HK-2 (cell line): ENCODE measurements around the gene BTBD17.

Experiments used
- DNase-seq: peaks from one replicate; pipeline ENCODE4 v3.0.0-alpha.2; 2018; ENCODE audit not compliant: unreplicated experiment

BTBD17 gene

GRCh38 chr17:74387365-74388218 lies 25.9 kb upstream of the BTBD17 start:
- DNase-seq = no peak

- DNase-seq = no peak
Observed at GRCh38 chr17:74386386-74386785, 24.7 kb upstream of the BTBD17 start.

GRCh38 chr17:74385201-74385600 lies 23.5 kb upstream of the BTBD17 start:
- no peak for DNase-seq

- no peak for DNase-seq
Observed at GRCh38 chr17:74383141-74383540, 21.5 kb upstream of the BTBD17 start.

- no peak for DNase-seq
Observed at GRCh38 chr17:74380959-74381808, 19.5 kb upstream of the BTBD17 start.

- DNase-seq = peak; percentile 29
Observed at GRCh38 chr17:74380086-74380958, 18.7 kb upstream of the BTBD17 start.

GRCh38 chr17:74379495-74380085 lies 17.9 kb upstream of the BTBD17 start:
- peak; percentile 90 for DNase-seq

GRCh38 chr17:74374858-74375257 lies 13.2 kb upstream of the BTBD17 start:
- no peak for DNase-seq

GRCh38 chr17:74373838-74374606 lies 12.4 kb upstream of the BTBD17 start:
- DNase-seq = no peak

- no peak for DNase-seq
Observed at GRCh38 chr17:74372426-74372825, 10.8 kb upstream of the BTBD17 start.

GRCh38 chr17:74371653-74372147 lies 10.0 kb upstream of the BTBD17 start:
- no peak for DNase-seq

GRCh38 chr17:74369665-74370490 lies 8.2 kb upstream of the BTBD17 start:
- DNase-seq = no peak

GRCh38 chr17:74369221-74369620 lies 7.6 kb upstream of the BTBD17 start:
- DNase-seq = no peak

GRCh38 chr17:74368341-74369081 lies 6.8 kb upstream of the BTBD17 start:
- DNase-seq = peak; percentile 75

GRCh38 chr17:74367206-74367605 lies 5.5 kb upstream of the BTBD17 start, which contains the start of gene GPR142:
TSS of gene GPR142 (plus strand) at chr17:74367506. CDS start at chr17:74369541, 2,035 bp downstream.
- no peak for DNase-seq

- no peak for DNase-seq
Observed at GRCh38 chr17:74362810-74363498, 1.3 kb upstream of the BTBD17 start.

GRCh38 chr17:74362069-74362405 lies 369 bp upstream of the BTBD17 start:
- no peak for DNase-seq

- no peak for DNase-seq
Observed at GRCh38 chr17:74360899-74361229, 804 bp downstream of the BTBD17 start.
